A549 (cell line): ENCODE results near the gene LDLRAD4. TPM values are rescaled to one million over a fixed set of nuclear protein-coding genes. Genes with fewer than 3 reads are reported as not detected.

ENCODE experiments used
- ATAC-seq, 2 experiments: fragments of 200-7000 bp in 1 of 2; fragments of >200 bp in 1 of 2; cut with Nextera tagmentation in 1 of 2; cut with Tn5 transposase in 1 of 2; 3 replicates each; pipeline versions ENCODE4 v1.8.0 to v1.9.1; 2018 to 2020; ENCODE audit warnings: mild to moderate bottlenecking in 1 of 2, moderate library complexity in 1 of 2
- CTCF ChIA-PET: fragments of 300-600 bp; sonication (Branson Sonifier 250); formaldehyde crosslinking; extraction: SDS; loops from one replicate; lab custom pipeline; 2021; ENCODE audit warnings: antibody characterized with exemption, inconsistent platforms; lab: Yijun Ruan, JAX
- POLR2A ChIA-PET: fragments of 350-600 bp; formaldehyde crosslinking; extraction: SDS; loops from one replicate; lab custom pipeline; 2021; ENCODE audit warnings: antibody characterized with exemption, inconsistent platforms; lab: Yijun Ruan, JAX
- DNase-seq, 2 experiments: peaks; one replicate each; pipeline versions ENCODE4 v3.0.0 to v3.0.0-alpha.2; 2011 to 2016; ENCODE audit warnings: low read depth in 1 of 2, low spot score in 1 of 2
- FAIRE-seq: peaks from 2 replicates; lab custom pipeline; 2011; peaks lifted over from hg19 to GRCh38; lab: Jason Lieb, UNC
- H3K27ac ChIP-seq, 2 experiments: fragments of >200 bp; sonication (Bioruptor Twin); formaldehyde crosslinking; 3 replicates each; pipeline ENCODE4 v1.5.1; 2016 to 2017
- H3K4me1 ChIP-seq: fragments of >200 bp; sonication (Bioruptor Twin); formaldehyde crosslinking; 3 replicates; pipeline ENCODE4 v1.6.1; 2016
- H3K4me2 ChIP-seq: fragments of >200 bp; sonication (Bioruptor Twin); formaldehyde crosslinking; 3 replicates; pipeline ENCODE4 v1.6.1; 2016
- H3K4me3 ChIP-seq: fragments of >200 bp; sonication (Bioruptor Twin); formaldehyde crosslinking; 3 replicates; pipeline ENCODE4 v1.5.1; 2016
- H3K9me3 ChIP-seq: fragments of >200 bp; sonication (Bioruptor Twin); formaldehyde crosslinking; 3 replicates; pipeline ENCODE4 v1.6.1; 2016
- BHLHE40 ChIP-seq: IDR thresholded peaks from 2 replicates; pipeline ENCODE4 v1.6.1; 2012; ENCODE audit warnings: low read depth, low read length, inconsistent platforms
- CBX2 ChIP-seq: fragments of 200-600 bp; sonication (generic); IDR thresholded peaks from 2 replicates; pipeline ENCODE4 v1.6.1; 2016; ENCODE audit warnings: low read depth, mild to moderate bottlenecking, borderline replicate concordance
- CEBPB ChIP-seq, 2 experiments: fragments of >200 bp in 1 of 2; sonication (Bioruptor Twin) in 1 of 2; formaldehyde crosslinking in 1 of 2; IDR thresholded peaks; 2 replicates each; pipeline ENCODE4 v1.6.1; 2012 to 2016
- CHD4 ChIP-seq: fragments of 200-600 bp; sonication (generic); IDR thresholded peaks from 2 replicates; pipeline ENCODE4 v1.6.1; 2016; ENCODE audit warnings: antibody characterized with exemption, mild to moderate bottlenecking, borderline replicate concordance
- EHF ChIP-seq: fragments of 250-450 bp; sonication (Bioruptor Pico); IDR thresholded peaks from 2 replicates; pipeline ENCODE4 v1.5.0; 2020; ENCODE audit warnings: mild to moderate bottlenecking
- EHMT2 ChIP-seq: fragments of 200-600 bp; sonication (generic); IDR thresholded peaks from 2 replicates; pipeline ENCODE4 v1.6.1; 2016; ENCODE audit warnings: antibody characterized with exemption, low read depth, mild to moderate bottlenecking, moderate library complexity
- EP300 ChIP-seq, 2 experiments: fragments of >200 bp; sonication (Bioruptor Twin); formaldehyde crosslinking; IDR thresholded peaks; 2 replicates in 1 of 2; 3 replicates in 1 of 2; pipeline ENCODE4 v1.6.1; 2016 to 2017
- ESRRA ChIP-seq: fragments of 150-350 bp; IDR thresholded peaks from 2 replicates; pipeline ENCODE4 v1.6.1; 2014; ENCODE audit warnings: mild to moderate bottlenecking, low read length, borderline replicate concordance
- FOSL2 ChIP-seq, 2 experiments: fragments of 450-650 bp in 1 of 2; fragments of >200 bp in 1 of 2; sonication (Bioruptor Twin) in 1 of 2; formaldehyde crosslinking; IDR thresholded peaks; 2 replicates each; pipeline versions ENCODE4 v1.5.0 to v1.6.1; 2016 to 2020; ENCODE audit warnings: mild to moderate bottlenecking in 1 of 2, moderate library complexity in 1 of 2
- GATA3 ChIP-seq: IDR thresholded peaks from 2 replicates; pipeline ENCODE4 v1.6.1; 2012; ENCODE audit warnings: borderline replicate concordance
- HEYL ChIP-seq: fragments of 250-450 bp; sonication (Bioruptor Pico); IDR thresholded peaks from 2 replicates; pipeline ENCODE4 v1.8.0; 2021; ENCODE audit warnings: mild to moderate bottlenecking, moderate library complexity
- HOXA7 ChIP-seq: fragments of 250-450 bp; sonication (Bioruptor Pico); IDR thresholded peaks from 2 replicates; pipeline ENCODE4 v1.5.0; 2020; ENCODE audit warnings: mild to moderate bottlenecking, moderate library complexity
- HOXB13 ChIP-seq: fragments of 250-450 bp; sonication (Bioruptor Pico); IDR thresholded peaks from 2 replicates; pipeline ENCODE4 v1.5.0; 2020; ENCODE audit warnings: low read depth, mild to moderate bottlenecking, moderate library complexity
- HOXB5 ChIP-seq: fragments of 250-450 bp; sonication (Bioruptor Pico); IDR thresholded peaks from 2 replicates; pipeline ENCODE4 v1.5.0; 2020; ENCODE audit warnings: mild to moderate bottlenecking, moderate library complexity
- KDM5A ChIP-seq: fragments of 200-600 bp; sonication (generic); IDR thresholded peaks from 2 replicates; pipeline ENCODE4 v1.6.1; 2016; ENCODE audit warnings: antibody characterized with exemption, mild to moderate bottlenecking
- NFE2L2 ChIP-seq: fragments of 150-350 bp; conservative IDR thresholded peaks from 2 replicates; pipeline ENCODE4 v1.6.1; 2014; ENCODE audit warnings: low read length
- NPAS2 ChIP-seq: fragments of 250-450 bp; sonication (Bioruptor Pico); IDR thresholded peaks from 2 replicates; pipeline ENCODE4 v1.8.0; 2022; ENCODE audit warnings: mild to moderate bottlenecking, moderate library complexity, borderline replicate concordance
- RAD21 ChIP-seq, 2 experiments: fragments of >200 bp in 1 of 2; sonication (Bioruptor Twin) in 1 of 2; formaldehyde crosslinking in 1 of 2; IDR thresholded peaks in 1 of 2; conservative IDR thresholded peaks in 1 of 2; 2 replicates in 1 of 2; 3 replicates in 1 of 2; pipeline ENCODE4 v1.6.1; 2012 to 2018; ENCODE audit warnings: inconsistent platforms in 1 of 2
- RARB ChIP-seq: fragments of 250-450 bp; sonication (Bioruptor Pico); IDR thresholded peaks from 2 replicates; pipeline ENCODE4 v1.8.0; 2021; ENCODE audit warnings: mild to moderate bottlenecking, moderate library complexity
- RCOR1 ChIP-seq: fragments of 150-350 bp; IDR thresholded peaks from 2 replicates; pipeline ENCODE4 v1.6.1; 2014; ENCODE audit warnings: antibody characterized with exemption, low read length, low read depth
- SMC3 ChIP-seq: fragments of >200 bp; sonication (Bioruptor Twin); formaldehyde crosslinking; IDR thresholded peaks from 3 replicates; pipeline ENCODE4 v1.6.1; 2018; ENCODE audit warnings: inconsistent platforms
- TFCP2L1 ChIP-seq: fragments of 250-450 bp; sonication (Bioruptor Pico); IDR thresholded peaks from 2 replicates; pipeline ENCODE4 v1.5.0; 2021; ENCODE audit warnings: mild to moderate bottlenecking
- TP53 ChIP-seq: fragments of 250-450 bp; sonication (Bioruptor Pico); IDR thresholded peaks from 2 replicates; pipeline ENCODE4 v1.5.0; 2021; ENCODE audit warnings: mild to moderate bottlenecking, moderate library complexity
- ZFP36 ChIP-seq: fragments of 450-650 bp; IDR thresholded peaks from 2 replicates; pipeline ENCODE4 v1.6.1; 2014; ENCODE audit warnings: borderline replicate concordance; ENCODE audit not compliant: partially characterized antibody
- ZNF302 ChIP-seq: fragments of 250-450 bp; sonication (Bioruptor Pico); IDR thresholded peaks from 2 replicates; pipeline ENCODE4 v1.9.0; 2021; ENCODE audit warnings: inconsistent platforms, mild to moderate bottlenecking, moderate library complexity
- WGBS: methylation state at CpG from one replicate; pipeline ENCODE4 v1.1.6; 2017; ENCODE audit errors: missing lambda C conversion rate; 5-methylcytosine and 5-hydroxymethylcytosine counted together
- polyA plus RNA-seq, 4 experiments: library from polyadenylated mRNA; depleted of rRNA in 3 of 4; stranded (reverse); fragments of >200 nt; fragmentation: RNase III in 1 of 4; extraction: RNeasy Plus Mini Kit Qiagen cat#74134 plus additional on column Dnase treatment in 1 of 4; gene quantifications; 2 replicates in 3 of 4; 3 replicates in 1 of 4; pipeline ENCODE4 v1.2.3, GENCODE V29; 2011 to 2017
- TF ChIP-seq, protein P1 (sequence below): fragments of >200 bp; sonication (Bioruptor Twin); formaldehyde crosslinking; IDR thresholded peaks from 2 replicates; pipeline ENCODE4 v1.6.1; 2016
- TF ChIP-seq, protein P2 (sequence below): fragments of 200-600 bp; sonication (generic); IDR thresholded peaks from 2 replicates; pipeline ENCODE4 v1.6.1; 2016; ENCODE audit warnings: antibody characterized with exemption, mild to moderate bottlenecking, moderate library complexity
- TF ChIP-seq, protein P3 (sequence below): IDR thresholded peaks from 2 replicates; pipeline ENCODE4 v1.6.1; 2012
- TF ChIP-seq, protein P4 (sequence below): fragments of >200 bp; sonication (Bioruptor Twin); formaldehyde crosslinking; IDR thresholded peaks from 3 replicates; pipeline ENCODE4 v1.6.1; 2016

LDLRAD4 gene
- polyA plus RNA-seq, 2 of the 4 experiments (the other 2 are of a cell fraction), result 5.2 to 7.6 TPM

DNA sequence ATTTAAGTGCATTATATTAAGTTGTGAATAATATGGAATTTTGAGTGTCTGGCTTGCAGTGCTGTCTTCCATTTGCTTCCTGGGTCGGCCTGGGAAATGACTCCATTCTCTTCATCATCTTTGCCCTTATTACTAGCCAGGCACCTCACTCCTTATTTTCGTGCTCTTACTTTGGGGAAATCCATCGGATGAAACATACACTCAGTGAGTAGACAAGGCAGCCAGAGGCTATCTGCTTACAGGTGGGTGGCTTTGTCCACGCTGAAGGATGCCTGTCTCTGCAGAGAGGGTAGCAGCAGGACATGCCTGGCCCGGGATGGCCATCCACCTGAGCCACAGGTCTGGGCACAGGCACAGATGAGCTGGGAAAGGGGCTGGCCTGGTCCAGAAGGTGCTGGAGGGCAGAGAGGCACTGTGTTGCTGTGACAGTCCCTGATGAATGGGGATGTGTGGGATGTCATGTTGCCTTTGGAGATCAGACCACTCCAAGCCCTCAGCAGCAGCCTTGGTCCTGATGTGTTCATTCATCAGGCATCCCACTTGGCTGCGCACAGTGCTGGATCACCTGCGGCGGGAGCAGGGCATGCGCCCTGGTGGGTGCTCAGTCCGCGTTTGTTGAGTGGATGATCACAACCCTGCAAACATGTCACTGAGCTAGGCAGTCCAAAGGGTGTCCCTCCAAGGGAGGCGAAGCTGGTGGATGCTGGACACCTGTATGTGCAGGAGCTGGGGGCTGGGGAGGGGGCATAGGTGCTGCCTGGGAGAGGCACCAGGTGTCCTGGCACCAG lies 236.0 kb downstream of the LDLRAD4 start:
- Histone ChIP-seq H3K4me2 (no peak overlapping the region), H3K4me1 (peaks cover 22% of the 10 kb centered on the region), H3K9me3 (no peaks in the 10 kb centered on the region), H3K4me3 (no peak overlapping the region), H3K27ac (no peak overlapping the region)
- no peak for ATAC-seq
- no peak for FAIRE-seq
- 87% methylated on average over 8 of the region's 12 CpGs for WGBS
- TF ChIP-seq RCOR1, result no peak
- no peak for TF ChIP-seq HOXB13 (CRISPR knock-in tag)
- TF ChIP-seq, protein P1, sequence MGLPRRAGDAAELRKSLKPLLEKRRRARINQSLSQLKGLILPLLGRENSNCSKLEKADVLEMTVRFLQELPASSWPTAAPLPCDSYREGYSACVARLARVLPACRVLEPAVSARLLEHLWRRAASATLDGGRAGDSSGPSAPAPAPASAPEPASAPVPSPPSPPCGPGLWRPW, result no peak
- TF ChIP-seq NPAS2 (CRISPR knock-in tag), result no peak
- no peak for TF ChIP-seq KDM5A
- no peak for TF ChIP-seq TP53
- TF ChIP-seq ZNF302, result no peak
- no peak for TF ChIP-seq CEBPB (IDR thresholded peaks at IDR 0.05)
- no peak for TF ChIP-seq CHD4
- TF ChIP-seq EP300 (IDR thresholded peaks at IDR 0.05), result no peak
- TF ChIP-seq HOXA7, result no peak
- no peak for TF ChIP-seq GATA3
- no peak for TF ChIP-seq EHF (CRISPR knock-in tag)
- TF ChIP-seq ZFP36, result no peak
- TF ChIP-seq, protein P2, sequence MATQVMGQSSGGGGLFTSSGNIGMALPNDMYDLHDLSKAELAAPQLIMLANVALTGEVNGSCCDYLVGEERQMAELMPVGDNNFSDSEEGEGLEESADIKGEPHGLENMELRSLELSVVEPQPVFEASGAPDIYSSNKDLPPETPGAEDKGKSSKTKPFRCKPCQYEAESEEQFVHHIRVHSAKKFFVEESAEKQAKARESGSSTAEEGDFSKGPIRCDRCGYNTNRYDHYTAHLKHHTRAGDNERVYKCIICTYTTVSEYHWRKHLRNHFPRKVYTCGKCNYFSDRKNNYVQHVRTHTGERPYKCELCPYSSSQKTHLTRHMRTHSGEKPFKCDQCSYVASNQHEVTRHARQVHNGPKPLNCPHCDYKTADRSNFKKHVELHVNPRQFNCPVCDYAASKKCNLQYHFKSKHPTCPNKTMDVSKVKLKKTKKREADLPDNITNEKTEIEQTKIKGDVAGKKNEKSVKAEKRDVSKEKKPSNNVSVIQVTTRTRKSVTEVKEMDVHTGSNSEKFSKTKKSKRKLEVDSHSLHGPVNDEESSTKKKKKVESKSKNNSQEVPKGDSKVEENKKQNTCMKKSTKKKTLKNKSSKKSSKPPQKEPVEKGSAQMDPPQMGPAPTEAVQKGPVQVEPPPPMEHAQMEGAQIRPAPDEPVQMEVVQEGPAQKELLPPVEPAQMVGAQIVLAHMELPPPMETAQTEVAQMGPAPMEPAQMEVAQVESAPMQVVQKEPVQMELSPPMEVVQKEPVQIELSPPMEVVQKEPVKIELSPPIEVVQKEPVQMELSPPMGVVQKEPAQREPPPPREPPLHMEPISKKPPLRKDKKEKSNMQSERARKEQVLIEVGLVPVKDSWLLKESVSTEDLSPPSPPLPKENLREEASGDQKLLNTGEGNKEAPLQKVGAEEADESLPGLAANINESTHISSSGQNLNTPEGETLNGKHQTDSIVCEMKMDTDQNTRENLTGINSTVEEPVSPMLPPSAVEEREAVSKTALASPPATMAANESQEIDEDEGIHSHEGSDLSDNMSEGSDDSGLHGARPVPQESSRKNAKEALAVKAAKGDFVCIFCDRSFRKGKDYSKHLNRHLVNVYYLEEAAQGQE, result no peak
- TF ChIP-seq EHMT2, result no peak
- DNase-seq, result no peak
- ChIA-PET CTCF (no interaction called here), POLR2A (no interaction called here)

DNA sequence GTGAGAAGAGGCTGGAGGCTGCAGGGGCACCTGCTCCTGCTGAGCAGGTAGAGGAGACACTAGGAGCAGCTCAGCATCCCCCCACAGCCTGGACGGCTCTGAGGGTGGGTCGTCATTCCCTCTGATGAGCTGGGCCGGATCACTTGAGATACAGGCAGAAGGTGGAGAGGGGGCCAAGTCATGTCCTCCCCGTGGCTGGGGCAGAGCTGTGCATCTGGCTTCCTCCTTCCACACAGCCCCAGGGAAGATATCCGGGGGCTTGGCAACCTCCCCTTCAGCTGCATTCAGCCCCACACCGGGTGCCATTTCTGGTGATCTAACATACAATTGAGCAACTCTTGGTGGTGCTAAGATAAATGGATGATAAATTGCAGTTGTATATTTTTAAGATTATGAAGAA lies 236.9 kb downstream of the LDLRAD4 start:
- TF ChIP-seq HOXB5 (CRISPR knock-in tag) (no peak), RARB (CRISPR knock-in tag) (no peak), GATA3 (no peak), TFCP2L1 (CRISPR knock-in tag) (no peak), HEYL (CRISPR knock-in tag) (no peak), KDM5A (no peak), NFE2L2 (no peak), EHMT2 (no peak), SMC3 (no peak), ESRRA (no peak), FOSL2 (IDR thresholded peaks at IDR 0.05) (no peak), FOSL2 (CRISPR knock-in tag; IDR thresholded peaks at IDR 0.05) (no peak), CBX2 (no peak), BHLHE40 (no peak), RAD21 (conservative IDR thresholded peaks at IDR 0.05 in 1 of 2, IDR thresholded peaks at IDR 0.05 in 1 of 2) (no peak)
- TF ChIP-seq, protein P3, sequence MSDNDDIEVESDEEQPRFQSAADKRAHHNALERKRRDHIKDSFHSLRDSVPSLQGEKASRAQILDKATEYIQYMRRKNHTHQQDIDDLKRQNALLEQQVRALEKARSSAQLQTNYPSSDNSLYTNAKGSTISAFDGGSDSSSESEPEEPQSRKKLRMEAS, result no peak
- TF ChIP-seq, protein P4, sequence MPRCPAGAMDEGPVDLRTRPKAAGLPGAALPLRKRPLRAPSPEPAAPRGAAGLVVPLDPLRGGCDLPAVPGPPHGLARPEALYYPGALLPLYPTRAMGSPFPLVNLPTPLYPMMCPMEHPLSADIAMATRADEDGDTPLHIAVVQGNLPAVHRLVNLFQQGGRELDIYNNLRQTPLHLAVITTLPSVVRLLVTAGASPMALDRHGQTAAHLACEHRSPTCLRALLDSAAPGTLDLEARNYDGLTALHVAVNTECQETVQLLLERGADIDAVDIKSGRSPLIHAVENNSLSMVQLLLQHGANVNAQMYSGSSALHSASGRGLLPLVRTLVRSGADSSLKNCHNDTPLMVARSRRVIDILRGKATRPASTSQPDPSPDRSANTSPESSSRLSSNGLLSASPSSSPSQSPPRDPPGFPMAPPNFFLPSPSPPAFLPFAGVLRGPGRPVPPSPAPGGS, result no peak
- TF ChIP-seq, protein P1, result no peak
- CTCF ChIA-PET, result no interaction called here
- Histone ChIP-seq H3K27ac (no peak overlapping the region), H3K4me2 (no peak overlapping the region), H3K4me3 (no peak overlapping the region), H3K9me3 (no peaks in the 10 kb centered on the region), H3K4me1 (peaks cover 22% of the 10 kb centered on the region)
- 60% methylated on average over 6 of the region's 6 CpGs for WGBS
- ATAC-seq (no peak), FAIRE-seq (no peak), DNase-seq (no peak)
- POLR2A ChIA-PET, result no interaction called here
